IMR-90 (cell line): ENCODE results near the gene KRTAP4-2. TPM values are rescaled to one million over a fixed set of nuclear protein-coding genes. Genes with fewer than 3 reads are reported as not detected.

ENCODE experiments used
- ATAC-seq: fragments of 200-7000 bp; cut with Tn5 transposase; 2 replicates; pipeline ENCODE4 v1.9.1; 2020; ENCODE audit warnings: low read depth, mild to moderate bottlenecking, moderate library complexity
- BruUV-seq: library from RNA; stranded (reverse); fragments of 400-500 nt; replicated peaks from 2 replicates; lab custom pipeline; 2021; lab: Mats Ljungman, UMichigan
- CTCF ChIA-PET: fragments of 300-600 bp; formaldehyde crosslinking; extraction: SDS; loops from one replicate; lab custom pipeline; 2021; ENCODE audit warnings: antibody characterized with exemption; lab: Yijun Ruan, JAX
- POLR2A ChIA-PET: fragments of 300-600 bp; sonication (Branson Sonifier 250); formaldehyde crosslinking; loops from one replicate; lab custom pipeline; 2022; ENCODE audit warnings: antibody characterized with exemption; ENCODE audit not compliant: unreplicated experiment; lab: Charles Lee
- DNase-seq: peaks from one replicate; pipeline ENCODE4 v3.0.0; 2013
- H2AFZ ChIP-seq: replicated peaks from 2 replicates; pipeline ENCODE3; 2013; ENCODE audit warnings: low read length, mild to moderate bottlenecking; ENCODE audit not compliant: poor library complexity
- H2AK5ac ChIP-seq: 2 replicates; pipeline ENCODE4 v1.6.1; 2013; ENCODE audit warnings: low read depth, low read length, inconsistent platforms
- H2AK9ac ChIP-seq: replicated peaks from 2 replicates; pipeline ENCODE3; 2013; ENCODE audit warnings: mild to moderate bottlenecking, low read depth, low read length, moderate library complexity; ENCODE audit not compliant: poor library complexity
- H2BK120ac ChIP-seq: 2 replicates; pipeline ENCODE4 v1.6.1; 2013; ENCODE audit warnings: low read depth, low read length, inconsistent platforms
- H2BK15ac ChIP-seq: 3 replicates; pipeline ENCODE4 v1.6.1; 2013; ENCODE audit warnings: low read depth, low read length, inconsistent platforms
- H2BK20ac ChIP-seq: 2 replicates; pipeline ENCODE4 v1.6.1; 2013; ENCODE audit warnings: low read depth, mild to moderate bottlenecking, inconsistent platforms, low read length, moderate library complexity
- H2BK5ac ChIP-seq: 2 replicates; pipeline ENCODE4 v1.6.1; 2013; ENCODE audit warnings: mild to moderate bottlenecking, low read depth, low read length, inconsistent platforms; ENCODE audit not compliant: poor library complexity, severe bottlenecking
- H3K14ac ChIP-seq: replicated peaks from 2 replicates; pipeline ENCODE4 v1.6.1; 2013; ENCODE audit warnings: low read depth, low read length, inconsistent platforms
- H3K18ac ChIP-seq: 2 replicates; pipeline ENCODE4 v1.6.1; 2013; ENCODE audit warnings: low read depth, low read length, control low read depth
- H3K23ac ChIP-seq: 2 replicates; pipeline ENCODE4 v1.6.1; 2013; ENCODE audit warnings: low read depth, low read length, inconsistent platforms
- H3K27ac ChIP-seq: 2 replicates; pipeline ENCODE4 v1.5.1; 2013; ENCODE audit warnings: mild to moderate bottlenecking, control low read depth, low read length; ENCODE audit not compliant: insufficient read depth
- H3K27me3 ChIP-seq: 2 replicates; pipeline ENCODE4 v1.6.1; 2013; ENCODE audit warnings: low read length; ENCODE audit not compliant: control insufficient read depth, insufficient read depth
- H3K36me3 ChIP-seq: 2 replicates; pipeline ENCODE4 v1.6.1; 2013; ENCODE audit warnings: low read length, mixed read lengths; ENCODE audit not compliant: control insufficient read depth, insufficient read depth
- H3K4ac ChIP-seq: 2 replicates; pipeline ENCODE4 v1.6.1; 2013; ENCODE audit warnings: low read depth, low read length, inconsistent platforms
- H3K4me1 ChIP-seq: 2 replicates; pipeline ENCODE4 v1.6.1; 2013; ENCODE audit warnings: low read length, mixed read lengths; ENCODE audit not compliant: control insufficient read depth, insufficient read depth
- H3K4me2 ChIP-seq: 2 replicates; pipeline ENCODE4 v1.6.1; 2013; ENCODE audit warnings: low read depth, mild to moderate bottlenecking, control low read depth, low read length, moderate library complexity
- H3K4me3 ChIP-seq: 2 replicates; pipeline ENCODE4 v1.5.1; 2013; ENCODE audit warnings: low read depth, mild to moderate bottlenecking, control low read depth, low read length, moderate library complexity; ENCODE audit not compliant: insufficient read depth
- H3K56ac ChIP-seq: 2 replicates; pipeline ENCODE4 v1.6.1; 2013; ENCODE audit warnings: low read length, inconsistent platforms; ENCODE audit not compliant: insufficient read depth; ENCODE audit errors: extremely low read depth
- H3K79me1 ChIP-seq, 2 experiments: 2 replicates each; pipeline ENCODE4 v1.6.1; 2013; ENCODE audit warnings: low read length in 2 of 2, inconsistent platforms in 1 of 2, low read depth in 1 of 2
- H3K9ac ChIP-seq: 2 replicates; pipeline ENCODE4 v1.6.1; 2013; ENCODE audit warnings: low read depth, low read length, control low read depth
- H3K9me1 ChIP-seq: 2 replicates; pipeline ENCODE4 v1.6.1; 2013; ENCODE audit warnings: low read length, inconsistent platforms; ENCODE audit not compliant: insufficient read depth
- H3K9me3 ChIP-seq: 2 replicates; pipeline ENCODE4 v1.6.1; 2013; ENCODE audit warnings: low read length; ENCODE audit not compliant: control insufficient read depth, insufficient read depth
- H4K20me1 ChIP-seq: 2 replicates; pipeline ENCODE4 v1.6.1; 2013; ENCODE audit warnings: low read length, inconsistent platforms; ENCODE audit not compliant: insufficient read depth
- H4K5ac ChIP-seq: 2 replicates; pipeline ENCODE4 v1.6.1; 2013; ENCODE audit warnings: mild to moderate bottlenecking, low read depth, low read length, control low read depth
- H4K8ac ChIP-seq, 2 experiments: 2 replicates each; pipeline ENCODE4 v1.6.1; 2013; ENCODE audit warnings: low read depth in 2 of 2, low read length in 2 of 2, control low read depth in 1 of 2, inconsistent platforms in 1 of 2
- H4K91ac ChIP-seq: 2 replicates; pipeline ENCODE4 v1.6.1; 2013; ENCODE audit warnings: low read depth, low read length, inconsistent platforms; ENCODE audit not compliant: insufficient read depth
- BHLHE40 ChIP-seq: fragments of 150-350 bp; IDR thresholded peaks from 2 replicates; pipeline ENCODE4 v1.6.1; 2016; ENCODE audit warnings: mild to moderate bottlenecking, low read depth, low read length
- CEBPB ChIP-seq: IDR thresholded peaks from 2 replicates; pipeline ENCODE4 v1.6.1; 2012; ENCODE audit warnings: low read depth, low read length, improper control_type of control experiment
- CHD1 ChIP-seq: IDR thresholded peaks from 2 replicates; pipeline ENCODE4 v1.6.1; 2012; ENCODE audit warnings: low read depth, low read length, improper control_type of control experiment
- FOS ChIP-seq: fragments of 150-350 bp; IDR thresholded peaks from 2 replicates; pipeline ENCODE4 v1.6.1; 2016; ENCODE audit warnings: low read depth, low read length
- MAFK ChIP-seq: IDR thresholded peaks from 2 replicates; pipeline ENCODE4 v1.6.1; 2012; ENCODE audit warnings: low read depth, low read length, improper control_type of control experiment
- MAZ ChIP-seq: IDR thresholded peaks from 2 replicates; pipeline ENCODE4 v1.6.1; 2012; ENCODE audit warnings: low read depth, mild to moderate bottlenecking, low read length, improper control_type of control experiment, moderate library complexity, borderline replicate concordance
- MXI1 ChIP-seq: IDR thresholded peaks from 2 replicates; pipeline ENCODE4 v1.6.1; 2012; ENCODE audit warnings: low read depth, mild to moderate bottlenecking, low read length, moderate library complexity, borderline replicate concordance
- NFE2L2 ChIP-seq: fragments of 150-350 bp; IDR thresholded peaks from 2 replicates; pipeline ENCODE4 v1.6.1; 2016; ENCODE audit warnings: low read depth, mild to moderate bottlenecking, low read length
- POLR2A ChIP-seq: IDR thresholded peaks from 2 replicates; pipeline ENCODE4 v1.6.1; 2012; ENCODE audit warnings: mild to moderate bottlenecking, low read depth, low read length
- RAD21 ChIP-seq: IDR thresholded peaks from 2 replicates; pipeline ENCODE4 v1.6.1; 2012; ENCODE audit warnings: low read length, improper control_type of control experiment
- RCOR1 ChIP-seq: IDR thresholded peaks from 2 replicates; pipeline ENCODE4 v1.6.1; 2012; ENCODE audit warnings: mild to moderate bottlenecking, low read length, improper control_type of control experiment; ENCODE audit not compliant: insufficient replicate concordance
- RFX5 ChIP-seq: IDR thresholded peaks from 2 replicates; pipeline ENCODE4 v1.8.0; 2012; ENCODE audit warnings: low read depth, mild to moderate bottlenecking, low read length, moderate library complexity
- SMC3 ChIP-seq: fragments of 150-350 bp; IDR thresholded peaks from 2 replicates; pipeline ENCODE4 v1.6.1; 2016; ENCODE audit warnings: low read depth, mild to moderate bottlenecking, antibody characterized with exemption, low read length, moderate library complexity
- WGBS, 2 experiments: methylation state at CpG; one replicate each; pipeline versions ENCODE4 v1.1.5 to v1.1.7; 2013; ENCODE audit warnings: missing lambda C conversion rate in 2 of 2; ENCODE audit not compliant: insufficient read length in 1 of 2; ENCODE audit errors: extremely low coverage in 2 of 2; 5-methylcytosine and 5-hydroxymethylcytosine counted together
- dilution Hi-C: fragments of 300-500 bp; cut with HindIII; formaldehyde crosslinking; loops from one replicate; pipeline ENCODE4 v1.14.3; 2018; ENCODE audit warnings: low sequenced_read_pairs; ENCODE audit not compliant: unreplicated experiment
- in situ Hi-C: fragments of 300-500 bp; cut with MboI; formaldehyde crosslinking; loops from 3 replicates; pipeline ENCODE4 v1.14.3; 2019; ENCODE audit warnings: low sequenced_read_pairs, inconsistent platforms, mixed read lengths
- intact Hi-C: fragments of 100-400 bp; cut with micrococcal nuclease; formaldehyde crosslinking; loops from 2 replicates; pipeline ENCODE4 v1.10.0; 2022
- polyA plus RNA-seq, 3 experiments: library from polyadenylated mRNA; depleted of rRNA; stranded (reverse); fragments of >200 nt; gene quantifications; 2 replicates each; pipeline ENCODE4 v1.2.3, GENCODE V29; 2012; ENCODE audit warnings: low replicate concordance in 1 of 3
- total RNA-seq: library from RNA; depleted of rRNA; stranded (reverse); fragments of >200 nt; gene quantifications from 2 replicates; pipeline ENCODE4 v1.2.3, GENCODE V29; 2012
- TF ChIP-seq, protein P1 (sequence below): fragments of 150-350 bp; IDR thresholded peaks from 2 replicates; pipeline ENCODE4 v1.6.1; 2016; ENCODE audit warnings: low read depth, mild to moderate bottlenecking, low read length, moderate library complexity, borderline replicate concordance
- TF ChIP-seq, protein P2 (sequence below): conservative IDR thresholded peaks from 2 replicates; pipeline ENCODE4 v1.5.1; 2012; ENCODE audit warnings: mild to moderate bottlenecking, low read depth, low read length, improper control_type of control experiment
- TF ChIP-seq, protein P3 (sequence below): fragments of 150-350 bp; IDR thresholded peaks from 2 replicates; pipeline ENCODE4 v1.6.1; 2017; ENCODE audit warnings: mild to moderate bottlenecking, antibody characterized with exemption, low read length, low read depth

Gene KRTAP4-2
- total and polyA plus RNA-seq, 2 of the 4 experiments (the other 2 are of a cell fraction), result not detected

DNA sequence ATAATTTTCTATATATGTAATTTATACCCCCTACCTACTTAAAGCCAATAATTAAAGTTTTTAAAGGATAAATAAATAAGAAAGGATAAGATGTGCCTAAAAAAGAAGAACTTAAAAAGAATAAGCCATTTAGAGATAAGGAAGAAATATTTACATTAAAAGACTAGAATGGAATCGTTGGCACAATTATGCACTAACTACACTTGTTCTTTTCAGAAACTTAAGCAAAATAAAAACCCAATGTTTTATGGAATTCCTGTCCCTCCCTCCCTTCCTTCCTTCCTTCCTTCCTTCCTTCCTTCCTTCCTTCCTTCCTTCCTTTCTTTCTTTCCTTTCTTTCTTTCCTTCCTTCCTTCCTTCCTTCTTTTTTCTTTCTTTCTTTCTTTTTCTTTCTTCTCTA, 33.2 kb downstream of the KRTAP4-2 start:
- dilution Hi-C loops (no loop called here), intact Hi-C loops (no loop called here), in situ Hi-C loops (no loop called here)
- Histone ChIP-seq H3K23ac (no peak overlapping the region), H2BK15ac (no peak overlapping the region), H3K4ac (no peak overlapping the region), H3K4me1 (no peaks in the 10 kb centered on the region; the same call in 1 of the 2 replicates), H3K27ac (no peak overlapping the region), H2AK5ac (no peak overlapping the region), H3K9me3 (peaks cover 5% of the 10 kb centered on the region), H3K56ac (no peak overlapping the region), H3K18ac (no peak overlapping the region), H3K4me3 (no peak overlapping the region), H3K9me1 (no peaks in the 10 kb centered on the region), H3K9ac (no peak overlapping the region), H3K27me3 (no peaks in the 10 kb centered on the region), H2AFZ (no peak overlapping the region), H3K79me1 (no peaks in the 10 kb centered on the region), H2AK9ac (no peak overlapping the region), H2BK120ac (no peak overlapping the region), H4K20me1 (no peaks in the 10 kb centered on the region), H3K4me2 (no peak overlapping the region), H2BK5ac (no peak overlapping the region), H3K36me3 (no peaks in the 10 kb centered on the region), H2BK20ac (no peak overlapping the region), H4K8ac (no peak overlapping the region), H4K5ac (no peak overlapping the region), H3K14ac (no peak overlapping the region), H4K91ac (no peak overlapping the region)
- no TSS peak for BruUV-seq
- no CpG with 5 or more reads among the region's 1 CpG for WGBS, 2 experiments
- TF ChIP-seq CHD1 (no peak), POLR2A (no peak), CEBPB (no peak), FOS (no peak), SMC3 (no peak), MAFK (no peak), NFE2L2 (no peak), RFX5 (no peak), RCOR1 (no peak), MXI1 (no peak), RAD21 (no peak), BHLHE40 (no peak), MAZ (no peak)
- TF ChIP-seq, protein P1, sequence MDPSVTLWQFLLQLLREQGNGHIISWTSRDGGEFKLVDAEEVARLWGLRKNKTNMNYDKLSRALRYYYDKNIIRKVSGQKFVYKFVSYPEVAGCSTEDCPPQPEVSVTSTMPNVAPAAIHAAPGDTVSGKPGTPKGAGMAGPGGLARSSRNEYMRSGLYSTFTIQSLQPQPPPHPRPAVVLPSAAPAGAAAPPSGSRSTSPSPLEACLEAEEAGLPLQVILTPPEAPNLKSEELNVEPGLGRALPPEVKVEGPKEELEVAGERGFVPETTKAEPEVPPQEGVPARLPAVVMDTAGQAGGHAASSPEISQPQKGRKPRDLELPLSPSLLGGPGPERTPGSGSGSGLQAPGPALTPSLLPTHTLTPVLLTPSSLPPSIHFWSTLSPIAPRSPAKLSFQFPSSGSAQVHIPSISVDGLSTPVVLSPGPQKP, result no peak
- TF ChIP-seq, protein P2, sequence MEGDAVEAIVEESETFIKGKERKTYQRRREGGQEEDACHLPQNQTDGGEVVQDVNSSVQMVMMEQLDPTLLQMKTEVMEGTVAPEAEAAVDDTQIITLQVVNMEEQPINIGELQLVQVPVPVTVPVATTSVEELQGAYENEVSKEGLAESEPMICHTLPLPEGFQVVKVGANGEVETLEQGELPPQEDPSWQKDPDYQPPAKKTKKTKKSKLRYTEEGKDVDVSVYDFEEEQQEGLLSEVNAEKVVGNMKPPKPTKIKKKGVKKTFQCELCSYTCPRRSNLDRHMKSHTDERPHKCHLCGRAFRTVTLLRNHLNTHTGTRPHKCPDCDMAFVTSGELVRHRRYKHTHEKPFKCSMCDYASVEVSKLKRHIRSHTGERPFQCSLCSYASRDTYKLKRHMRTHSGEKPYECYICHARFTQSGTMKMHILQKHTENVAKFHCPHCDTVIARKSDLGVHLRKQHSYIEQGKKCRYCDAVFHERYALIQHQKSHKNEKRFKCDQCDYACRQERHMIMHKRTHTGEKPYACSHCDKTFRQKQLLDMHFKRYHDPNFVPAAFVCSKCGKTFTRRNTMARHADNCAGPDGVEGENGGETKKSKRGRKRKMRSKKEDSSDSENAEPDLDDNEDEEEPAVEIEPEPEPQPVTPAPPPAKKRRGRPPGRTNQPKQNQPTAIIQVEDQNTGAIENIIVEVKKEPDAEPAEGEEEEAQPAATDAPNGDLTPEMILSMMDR, result no peak
- TF ChIP-seq, protein P3, sequence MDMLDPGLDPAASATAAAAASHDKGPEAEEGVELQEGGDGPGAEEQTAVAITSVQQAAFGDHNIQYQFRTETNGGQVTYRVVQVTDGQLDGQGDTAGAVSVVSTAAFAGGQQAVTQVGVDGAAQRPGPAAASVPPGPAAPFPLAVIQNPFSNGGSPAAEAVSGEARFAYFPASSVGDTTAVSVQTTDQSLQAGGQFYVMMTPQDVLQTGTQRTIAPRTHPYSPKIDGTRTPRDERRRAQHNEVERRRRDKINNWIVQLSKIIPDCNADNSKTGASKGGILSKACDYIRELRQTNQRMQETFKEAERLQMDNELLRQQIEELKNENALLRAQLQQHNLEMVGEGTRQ, result no peak
- ATAC-seq (no peak), DNase-seq (no peak)
- POLR2A ChIA-PET, result no interaction called here
- CTCF ChIA-PET, result no interaction called here
